GM21447 (cell line): ENCODE results near the gene TSC2.
"Not testable (repeated sequence)": the region's sequence is repeated elsewhere in the genome, so short reads cannot be mapped to it uniquely, and the experiment has no call there.

Source experiments
- ATAC-seq: cut with Tn5 transposase; IDR thresholded peaks from one replicate; pipeline ENCODE4 v1.9.1; 2021; ENCODE audit not compliant: unreplicated experiment

The TSC2 gene

GRCh38 chr16:2030036-2030435, 17.7 kb upstream of the TSC2 start:
- no peak for ATAC-seq

- no peak for ATAC-seq
Measured at GRCh38 chr16:2031081-2031577, 16.7 kb upstream of the TSC2 start.

- no peak for ATAC-seq
Measured at GRCh38 chr16:2032285-2033056, 15.3 kb upstream of the TSC2 start.

GRCh38 chr16:2033057-2033908, 14.5 kb upstream of the TSC2 start:
- no peak for ATAC-seq

- ATAC-seq = not testable (repeated sequence)
Measured at GRCh38 chr16:2033909-2034695, 13.7 kb upstream of the TSC2 start.

- no peak for ATAC-seq
Measured at GRCh38 chr16:2034696-2035430, 12.9 kb upstream of the TSC2 start.

GRCh38 chr16:2035431-2036199, 12.2 kb upstream of the TSC2 start:
- ATAC-seq = no peak

GRCh38 chr16:2036200-2036966, 11.4 kb upstream of the TSC2 start:
- no peak for ATAC-seq

GRCh38 chr16:2037115-2037514, 10.7 kb upstream of the TSC2 start:
- no peak for ATAC-seq

- no peak for ATAC-seq
Measured at GRCh38 chr16:2037647-2038381, 10.0 kb upstream of the TSC2 start.

GRCh38 chr16:2038382-2039231, 9.2 kb upstream of the TSC2 start:
- no peak for ATAC-seq

GRCh38 chr16:2039274-2040031, 8.3 kb upstream of the TSC2 start:
- no peak for ATAC-seq

GRCh38 chr16:2040041-2040786, 7.6 kb upstream of the TSC2 start:
- no peak for ATAC-seq

- ATAC-seq = no peak
Measured at GRCh38 chr16:2040787-2041522, 6.8 kb upstream of the TSC2 start.
